ENCODE data around the gene DNAJB13. TPM values are rescaled to one million over a fixed set of nuclear protein-coding genes. Genes with fewer than 3 reads are reported as not detected.

The DNAJB13 gene
- total and polyA plus RNA-seq, 2 donors (not counting 1 experiment from before 2014, with no cell fraction given), result 0.15 to 0.27 TPM

GRCh38 chr11:74009675-74010305 lies 59.0 kb downstream of the DNAJB13 start:
- no CpG with 5 or more reads among the region's 5 CpGs for WGBS (ENCODE audit: insufficient coverage)
- H4K20me1 ChIP-seq (ENCODE audit: control insufficient read depth, insufficient read depth, low read length, poor library complexity, severe bottlenecking), result no peaks in the 10 kb centered on the region
- no peak for ATAC-seq (ENCODE audit: low read depth)
- H3K4me3 ChIP-seq (ENCODE audit: control extremely low read depth in 1 of 5, extremely low read depth in 1 of 5, insufficient read depth in 1 of 5, low read depth in 2 of 5, low read length in 4 of 5), result no peak overlapping the region
- H3K4me3 Mint-ChIP-seq, result peak overlapping the region; percentile 46
- POLR2A ChIA-PET, result interaction anchor here (1.0 to 2.7 kb wide), 3 partner anchors 10 to 28 kb away, joined by 4 to 56 read pairs (median 14); partner anchors contain the start of gene UCP2
- H3K4me1 ChIP-seq (ENCODE audit: control insufficient read depth in 2 of 2, insufficient read depth in 2 of 2, low read length in 2 of 2), result peaks cover 65 to 72% of the 10 kb centered on the region in 2 donors
- H3K27me3 Mint-ChIP-seq, result no peaks in the 10 kb centered on the region
- no peaks in the 10 kb centered on the region for H3K27me3 ChIP-seq (replicated peaks in 1 of 4; ENCODE audit: control extremely low read depth in 1 of 4, control insufficient read depth in 3 of 4, insufficient read depth in 4 of 4, low read length in 3 of 4)
- no peak for DNase-seq
- CTCF ChIA-PET, result interaction anchor here (0.8 to 2.6 kb wide), 5 partner anchors 11 to 46 kb away, joined by 3 to 12 read pairs (median 3); no protein-coding TSS in a partner anchor
- H3K27ac Mint-ChIP-seq, result peak overlapping the region; percentile 97
- no peak overlapping the region for H2AFZ ChIP-seq (ENCODE audit: insufficient read depth, low read depth, low read length, poor library complexity, severe bottlenecking)
- TF ChIP-seq EZH2 (IDR thresholded peaks at IDR 0.05; ENCODE audit: borderline replicate concordance, insufficient read depth, low read depth, low read length, poor library complexity, severe bottlenecking) (no peak), CTCF (IDR thresholded peaks at IDR 0.05) (no peak)
- intact Hi-C loops (cut with micrococcal nuclease), result no loop called here
- peaks cover 7% of the 10 kb centered on the region for H3K79me2 ChIP-seq (ENCODE audit: control insufficient read depth, insufficient read depth, low read length)
- H3K9ac ChIP-seq (ENCODE audit: low read length), result no peak overlapping the region
- H3K4me1 Mint-ChIP-seq, result peaks cover 77% of the 10 kb centered on the region
- no peaks in the 10 kb centered on the region for H3K9me3 ChIP-seq (ENCODE audit: control extremely low read depth in 1 of 3, control insufficient read depth in 2 of 3, insufficient read depth in 1 of 3, low read length in 2 of 3)
- peaks cover 0 to 5% of the 10 kb centered on the region in 2 experiments for H3K36me3 ChIP-seq (replicated peaks in 1 of 2; ENCODE audit: control extremely low read depth in 1 of 2, control insufficient read depth in 1 of 2, extremely low read depth in 1 of 2, insufficient read depth in 2 of 2, low read length in 1 of 2)
- no peaks in the 10 kb centered on the region for H3K9me3 Mint-ChIP-seq (ENCODE audit: insufficient read depth)
- peak overlapping the region in 1 of 2 donors; percentile 90 for H3K27ac ChIP-seq (ENCODE audit: low read length in 2 of 2)
- H3K4me2 ChIP-seq (replicated peaks; ENCODE audit: low read depth, low read length, poor library complexity, severe bottlenecking), result peak overlapping the region; percentile 55
